HG02884 (cell line): Measurements from ENCODE around the gene SIX6.
"Not testable (repeated sequence)": the region's sequence is repeated elsewhere in the genome, so short reads cannot be mapped to it uniquely, and the experiment has no call there.

Source experiments
- ATAC-seq: cut with Tn5 transposase; IDR thresholded peaks from one replicate; pipeline ENCODE4 v1.9.1; 2021; ENCODE audit warnings: mild to moderate bottlenecking, moderate library complexity; ENCODE audit not compliant: unreplicated experiment

Gene SIX6

GRCh38 chr14:60508707-60509437 is at the start of gene SIX6:
TSS of gene SIX6 (plus strand) at chr14:60509146. CDS start at chr14:60509399, 253 bp downstream.
- no peak for ATAC-seq

- not testable (repeated sequence) for ATAC-seq
Observed at GRCh38 chr14:60480248-60480647, 28.7 kb upstream of the SIX6 start.

- ATAC-seq: no peak
Observed at GRCh38 chr14:60482743-60483142, 26.2 kb upstream of the SIX6 start.

GRCh38 chr14:60485057-60485597 is 23.8 kb upstream of the SIX6 start:
- no peak for ATAC-seq

- ATAC-seq: no peak
Observed at GRCh38 chr14:60485598-60486251, 23.2 kb upstream of the SIX6 start, which contains the start of gene C14orf39. TSS of gene C14orf39 (minus strand) at chr14:60486063. CDS start at chr14:60485078, 985 bp downstream.

GRCh38 chr14:60487211-60487610 is 21.7 kb upstream of the SIX6 start:
- no peak for ATAC-seq

GRCh38 chr14:60488175-60488574 is 20.8 kb upstream of the SIX6 start:
- no peak for ATAC-seq

- ATAC-seq: no peak
Observed at GRCh38 chr14:60490270-60490669, 18.7 kb upstream of the SIX6 start.

GRCh38 chr14:60495946-60496345 is 13.0 kb upstream of the SIX6 start:
- ATAC-seq: no peak

- no peak for ATAC-seq
Observed at GRCh38 chr14:60502541-60502940, 6.4 kb upstream of the SIX6 start.

- no peak for ATAC-seq
Observed at GRCh38 chr14:60505448-60505847, 3.5 kb upstream of the SIX6 start.

GRCh38 chr14:60506010-60506409 is 2.9 kb upstream of the SIX6 start:
- ATAC-seq: no peak

- ATAC-seq: no peak
Observed at GRCh38 chr14:60506462-60506984, 2.4 kb upstream of the SIX6 start.

- ATAC-seq: no peak
Observed at GRCh38 chr14:60506985-60507829, 1.7 kb upstream of the SIX6 start.

GRCh38 chr14:60508363-60508706 is 611 bp upstream of the SIX6 start:
- no peak for ATAC-seq

- no peak for ATAC-seq
Observed at GRCh38 chr14:60509438-60510253, 700 bp downstream of the SIX6 start.

GRCh38 chr14:60510254-60510950 is 1.5 kb downstream of the SIX6 start:
- ATAC-seq: no peak

GRCh38 chr14:60510951-60511599 is 2.1 kb downstream of the SIX6 start:
- no peak for ATAC-seq

- no peak for ATAC-seq
Observed at GRCh38 chr14:60512126-60512525, 3.2 kb downstream of the SIX6 start.
